ENCODE measurements around the gene CTSA.

CTSA gene

DNA sequence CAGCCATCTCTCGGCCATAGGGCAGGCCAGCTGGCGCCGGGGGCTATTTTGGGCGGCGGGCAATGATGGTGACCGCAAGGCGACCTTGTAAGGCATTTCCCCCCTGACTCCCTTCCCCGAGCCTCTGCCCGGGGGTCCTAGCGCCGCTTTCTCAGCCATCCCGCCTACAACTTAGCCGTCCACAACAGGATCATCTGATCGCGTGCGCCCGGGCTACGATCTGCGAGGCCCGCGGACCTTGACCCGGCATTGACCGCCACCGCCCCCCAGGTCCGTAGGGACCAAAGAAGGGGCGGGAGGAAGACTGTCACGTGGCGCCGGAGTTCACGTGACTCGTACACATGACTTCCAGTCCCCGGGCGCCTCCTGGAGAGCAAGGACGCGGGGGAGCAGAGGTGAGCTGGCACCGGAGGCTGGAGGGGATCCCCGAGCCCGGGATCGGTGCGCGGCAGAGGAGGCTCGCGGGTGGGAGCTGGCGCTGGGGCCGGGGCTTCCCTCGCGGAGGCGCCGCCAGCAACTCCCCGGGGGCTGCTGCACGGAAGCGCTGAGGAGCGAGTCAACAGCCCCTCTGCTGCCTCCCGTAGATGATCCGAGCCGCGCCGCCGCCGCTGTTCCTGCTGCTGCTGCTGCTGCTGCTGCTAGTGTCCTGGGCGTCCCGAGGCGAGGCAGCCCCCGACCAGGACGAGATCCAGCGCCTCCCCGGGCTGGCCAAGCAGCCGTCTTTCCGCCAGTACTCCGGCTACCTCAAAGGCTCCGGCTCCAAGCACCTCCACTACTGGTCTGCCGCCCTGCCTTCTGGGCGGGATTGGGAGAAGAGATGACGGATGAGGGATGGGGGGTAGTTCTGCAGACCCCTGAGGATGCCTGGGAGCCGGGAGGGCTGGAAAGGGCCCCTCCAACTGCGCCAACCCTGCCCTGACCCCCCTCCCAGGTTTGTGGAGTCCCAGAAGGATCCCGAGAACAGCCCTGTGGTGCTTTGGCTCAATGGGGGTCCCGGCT, at the start of gene CTSA, which contains the start of gene NEURL2:
Gene CTSA, plus strand, starts transcription at position 351 of the 999 bp plus-strand sequence. Its CDS starts 234 bp downstream, at position 585.
Gene NEURL2, minus strand, starts transcription at position 224 of the 999 bp plus-strand sequence. Its CDS starts 217 bp downstream, at position 7.
- peak; percentile 72 for DNase-seq

DNA sequence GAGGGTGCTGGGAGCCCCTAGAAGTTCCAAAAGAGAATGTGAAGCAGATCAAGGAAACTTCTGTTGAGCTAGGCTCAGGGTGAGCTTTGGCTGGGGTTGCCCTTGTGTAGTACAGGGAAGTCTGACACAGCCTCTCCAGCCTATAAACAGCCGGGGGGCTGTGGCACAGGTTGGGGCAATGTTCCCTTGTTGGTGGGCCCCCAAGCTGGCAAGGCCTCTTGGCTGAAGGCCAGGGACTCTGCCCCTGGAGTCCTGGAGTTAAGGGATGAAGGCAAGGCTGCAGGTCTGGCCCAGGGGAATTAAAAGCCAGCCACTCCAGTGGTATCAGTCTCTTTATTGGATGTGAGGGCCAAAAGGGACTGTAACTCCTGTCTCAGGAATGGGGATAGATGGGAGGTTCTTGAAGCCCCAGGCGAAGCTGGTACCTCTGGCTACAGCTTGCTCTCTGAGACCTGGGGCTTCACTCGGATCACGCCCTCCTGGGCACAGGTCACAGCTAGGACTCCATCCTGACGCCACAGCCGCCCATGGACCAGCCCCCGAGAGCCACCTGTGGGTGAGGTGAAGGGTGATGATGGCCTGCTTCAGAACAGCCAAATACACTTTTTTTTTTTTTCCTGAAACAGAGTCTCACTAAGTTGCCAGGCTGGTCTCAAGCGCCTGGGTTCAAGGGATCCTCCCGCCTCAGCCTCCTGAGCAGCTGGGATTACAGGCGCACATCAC, 49.6 kb upstream of the CTSA start:
- DNase-seq = no peak

DNA sequence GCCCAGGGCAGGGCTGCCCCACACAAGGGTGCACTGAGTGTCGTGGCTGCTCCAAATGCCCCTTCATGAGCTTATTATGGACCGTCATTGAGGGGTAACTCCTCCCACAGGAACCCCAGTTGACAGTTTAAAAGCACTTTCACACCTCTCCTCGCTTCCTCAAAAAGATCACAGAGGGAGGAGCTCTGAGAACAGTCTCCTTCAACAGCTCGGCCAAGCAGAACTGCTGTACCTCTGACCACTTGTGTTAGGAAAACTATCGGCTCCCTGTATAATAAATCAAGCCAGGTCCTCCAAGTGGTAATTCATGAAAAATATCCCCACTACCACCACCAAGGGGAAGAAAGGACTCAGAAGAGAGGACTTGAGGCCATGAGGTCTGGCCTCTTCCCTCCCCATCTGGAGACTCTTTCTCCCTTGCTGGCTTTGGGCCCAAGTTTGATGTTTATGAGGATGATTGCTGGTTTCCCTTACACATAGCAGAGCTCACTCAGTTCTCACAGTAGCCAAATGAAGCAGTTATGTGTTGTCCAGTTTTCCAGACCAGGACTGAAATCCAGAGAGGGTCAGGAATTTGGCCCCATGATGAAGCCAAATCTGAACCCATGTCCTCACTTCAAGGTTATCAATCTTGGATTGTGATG, 48.8 kb upstream of the CTSA start:
- DNase-seq = no peak

DNA sequence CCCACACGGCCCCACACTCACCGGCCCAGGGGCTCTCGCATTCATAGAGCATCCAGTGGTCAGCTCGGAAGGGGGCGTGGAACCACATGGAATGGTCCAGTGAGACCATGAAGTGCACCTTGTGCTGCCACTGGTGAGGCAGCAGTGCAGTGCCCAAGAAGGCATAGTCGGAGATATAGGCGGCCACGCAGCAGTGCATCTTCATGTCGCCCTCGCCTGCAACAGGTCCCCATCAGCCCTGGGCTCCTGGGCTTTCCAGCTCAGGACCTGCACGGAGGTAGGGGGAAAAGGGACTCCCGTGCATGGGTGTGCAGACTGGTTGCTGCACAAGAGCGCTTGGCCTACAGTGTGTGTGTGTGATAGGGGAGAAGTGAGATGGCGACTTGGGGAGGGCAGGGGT, 47.6 kb upstream of the CTSA start:
- no peak for DNase-seq

DNA sequence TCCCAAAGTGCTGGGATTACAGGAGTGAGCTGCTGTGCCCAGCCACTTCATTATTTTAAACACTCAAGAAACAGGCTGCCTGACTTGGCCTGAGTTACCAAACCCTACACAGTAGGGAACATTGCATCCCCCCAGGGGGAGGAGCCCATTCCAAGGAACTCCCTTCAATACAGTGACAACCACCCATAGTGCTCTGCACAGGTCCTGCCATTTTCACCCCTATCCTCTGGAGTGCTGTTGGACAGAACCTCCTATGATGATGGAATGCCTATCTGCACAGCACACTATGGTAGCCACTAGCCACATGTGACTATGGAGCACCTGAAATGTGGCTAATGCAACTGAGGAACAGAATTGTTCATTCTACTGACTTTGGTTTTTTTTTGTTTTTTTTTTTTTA, 45.7 kb upstream of the CTSA start:
- DNase-seq = no peak

DNA sequence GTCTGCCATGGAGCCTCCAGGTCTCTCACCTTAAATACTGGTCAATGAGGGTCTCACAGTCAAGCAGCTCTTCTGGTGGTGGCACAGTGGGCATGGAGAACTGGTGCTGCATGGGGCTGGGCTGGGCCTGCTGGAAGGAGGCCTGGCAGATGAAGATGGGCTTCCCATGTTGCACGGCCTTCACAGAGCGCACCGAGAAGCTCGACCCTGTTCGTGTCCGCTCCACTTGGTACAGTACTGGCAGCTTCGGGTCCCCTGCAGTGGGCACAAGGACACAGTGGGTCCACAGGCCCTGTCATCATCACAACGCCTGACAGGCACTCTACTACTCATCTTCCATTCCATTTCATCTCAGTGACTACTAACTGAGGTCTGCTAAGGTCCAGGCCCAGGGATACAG, 42.7 kb upstream of the CTSA start:
- DNase-seq = no peak

DNA sequence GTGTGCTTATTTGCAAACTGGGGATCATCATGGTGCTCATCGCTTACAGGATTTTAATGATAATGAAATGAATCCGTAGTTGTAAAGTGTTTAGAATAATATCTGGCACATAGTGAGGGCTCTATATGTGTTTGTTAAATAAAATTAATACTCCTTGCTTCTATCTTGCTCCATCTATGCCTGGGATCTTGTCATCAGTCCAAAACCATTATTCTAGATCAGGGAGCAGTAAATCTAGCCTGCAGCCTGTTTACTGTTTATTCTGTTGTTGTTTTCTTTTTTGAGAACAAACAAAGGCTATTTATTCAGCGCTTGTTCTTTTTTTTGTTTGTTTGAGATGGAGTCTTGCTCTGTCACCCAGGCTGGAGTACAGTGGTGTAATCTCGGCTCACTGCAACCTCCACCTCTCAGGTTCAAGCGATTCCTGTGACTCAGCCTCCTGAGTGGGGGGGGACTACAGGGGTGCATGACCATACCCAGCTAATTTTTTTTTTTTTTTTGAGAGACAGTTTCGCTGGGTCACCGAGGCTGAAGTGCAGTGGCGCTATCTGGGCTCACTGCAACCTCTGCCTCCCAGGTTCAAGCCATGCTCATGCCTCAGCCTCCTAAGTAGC, 42.1 kb upstream of the CTSA start:
- no peak for DNase-seq

DNA sequence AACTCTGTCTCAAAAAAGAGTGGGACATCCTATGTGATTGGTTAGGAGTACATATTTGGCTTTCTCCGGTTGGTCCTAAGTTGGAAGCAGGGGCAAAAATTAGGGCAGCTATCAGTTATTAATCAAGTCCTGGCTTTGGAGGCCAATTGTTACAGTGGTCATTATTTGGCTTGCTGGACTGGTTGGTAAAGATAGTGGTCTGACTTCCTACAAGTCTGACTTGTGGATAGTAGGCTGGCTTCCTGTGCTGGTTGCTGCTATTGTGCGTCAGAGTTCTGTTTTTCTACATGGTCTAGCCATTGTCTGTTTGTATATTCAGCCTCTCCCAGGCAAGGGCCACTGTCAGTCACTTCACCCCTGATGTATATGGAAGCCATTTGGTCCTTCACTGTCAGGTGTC, 40.9 kb upstream of the CTSA start:
- no peak for DNase-seq

DNA sequence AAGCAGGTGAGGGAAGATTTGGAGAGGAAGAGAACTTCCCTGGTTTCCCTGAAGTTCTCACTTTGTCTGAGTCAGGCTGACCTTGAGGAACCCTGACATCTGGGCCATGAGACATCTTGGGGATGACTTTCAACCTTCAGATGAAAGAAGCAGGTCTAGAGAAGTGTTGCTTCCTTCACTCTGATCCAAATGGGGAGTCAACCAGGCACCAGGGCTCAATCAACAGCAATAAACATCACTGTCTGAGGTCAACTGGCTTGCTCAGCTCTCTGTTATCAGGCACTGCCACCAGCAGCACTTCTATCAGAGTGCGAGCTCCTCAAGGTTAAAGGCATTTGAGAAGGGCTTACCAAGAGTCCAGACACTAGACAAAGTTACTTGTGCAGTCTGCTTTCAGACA, 40.2 kb upstream of the CTSA start:
- DNase-seq = no peak

DNA sequence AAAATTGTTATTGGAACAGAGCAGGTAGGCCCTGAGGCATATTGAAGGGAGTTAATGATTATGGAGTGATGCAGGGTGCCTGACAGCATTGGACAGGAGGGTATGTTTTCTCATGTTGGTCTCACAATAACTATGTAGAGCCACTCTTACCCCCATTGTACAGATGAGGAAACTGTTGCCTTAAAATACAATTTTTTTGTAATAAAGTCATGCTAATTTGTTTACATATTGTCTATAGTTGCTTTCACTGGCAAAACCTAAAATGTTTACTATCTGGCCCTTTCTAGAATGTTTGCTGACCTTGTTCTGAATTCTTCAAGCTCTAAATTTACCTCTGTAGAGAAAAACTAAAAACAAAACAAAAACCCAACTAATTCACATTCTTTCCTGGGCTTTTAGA, 39.6 kb upstream of the CTSA start:
- no peak for DNase-seq

DNA sequence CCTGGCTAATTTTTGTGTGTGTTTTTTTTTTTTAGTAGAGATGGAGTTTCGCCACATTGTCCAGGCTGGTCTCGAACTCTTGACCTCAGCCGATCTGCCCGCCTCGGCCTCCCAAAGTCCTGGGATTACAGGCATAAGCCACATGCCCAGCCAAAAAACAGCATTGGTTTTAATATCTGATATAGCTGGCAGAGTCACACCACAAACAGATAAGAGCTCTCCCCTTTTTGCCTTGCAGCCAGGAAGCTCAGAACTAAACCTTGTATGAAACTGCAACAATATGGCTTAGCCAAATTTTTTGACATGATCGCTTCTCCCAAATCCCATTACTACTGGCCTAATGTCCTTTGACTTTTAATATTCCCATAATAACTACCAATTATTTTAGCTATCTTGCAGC, 38.8 kb upstream of the CTSA start:
- no peak for DNase-seq

DNA sequence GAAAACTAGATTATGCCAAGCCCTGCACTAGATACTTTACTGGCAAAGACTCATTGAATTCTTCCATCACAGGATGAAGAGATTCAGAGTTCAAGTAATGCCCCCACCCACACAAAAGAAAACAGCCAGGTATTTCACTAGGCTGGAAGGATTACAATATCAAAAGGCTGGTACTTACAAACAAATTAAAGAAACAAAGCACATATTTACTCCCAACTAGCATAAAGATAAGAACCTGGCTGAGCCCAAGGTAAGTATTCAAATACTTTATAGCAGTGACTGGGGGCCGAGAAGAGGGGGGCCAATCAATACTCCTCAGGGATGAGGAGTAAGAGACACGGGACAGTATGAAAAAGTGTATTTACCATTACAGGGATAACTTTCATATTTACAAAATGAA, 37.7 kb upstream of the CTSA start:
- no peak for DNase-seq

DNA sequence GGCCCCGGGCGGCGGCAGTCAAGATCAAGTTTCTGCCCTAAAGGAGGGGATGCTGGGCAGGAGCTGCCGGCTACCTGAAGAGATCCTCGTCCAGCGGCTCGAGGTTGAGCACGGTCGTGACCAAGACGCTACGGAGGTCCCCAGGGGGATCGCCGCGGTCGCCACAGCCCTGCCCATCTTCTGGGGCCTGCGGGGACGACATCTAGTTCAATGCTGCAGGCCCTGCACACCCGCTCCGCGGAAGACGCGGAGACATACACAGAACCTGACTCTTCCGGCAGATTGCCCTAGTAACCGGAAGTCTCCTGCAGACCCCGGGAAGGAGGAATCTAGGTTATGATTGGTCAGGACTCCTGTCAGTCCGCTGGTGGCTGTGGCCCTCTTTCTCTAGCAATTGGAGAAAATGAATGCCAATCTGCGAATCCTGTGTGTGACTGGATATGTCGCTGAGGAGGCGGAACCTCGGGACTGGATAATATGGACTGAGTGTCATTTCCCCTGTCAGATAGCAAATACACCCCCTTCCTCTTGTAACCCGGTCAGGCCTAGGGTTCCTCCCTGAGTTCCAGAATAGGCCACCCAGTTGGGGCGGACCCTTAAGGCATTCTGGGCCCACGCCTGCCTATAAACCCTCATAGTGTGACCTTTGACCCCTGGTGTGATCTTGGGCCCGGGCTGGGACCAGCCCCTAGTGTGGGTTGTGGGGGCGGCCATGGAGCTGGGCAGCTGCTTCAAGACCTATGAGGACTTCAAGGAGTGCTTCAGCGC, 33.8 kb upstream of the CTSA start, which contains the start of the genes ACOT8 and ZSWIM3:
Gene ACOT8, minus strand, starts transcription at position 279 of the 768 bp plus-strand sequence. Its CDS starts 77 bp downstream, at position 202.
Gene ZSWIM3, plus strand, starts transcription at position 501 of the 768 bp plus-strand sequence. Its CDS starts 212 bp downstream, at position 713.
- peak; percentile 99 for DNase-seq

DNA sequence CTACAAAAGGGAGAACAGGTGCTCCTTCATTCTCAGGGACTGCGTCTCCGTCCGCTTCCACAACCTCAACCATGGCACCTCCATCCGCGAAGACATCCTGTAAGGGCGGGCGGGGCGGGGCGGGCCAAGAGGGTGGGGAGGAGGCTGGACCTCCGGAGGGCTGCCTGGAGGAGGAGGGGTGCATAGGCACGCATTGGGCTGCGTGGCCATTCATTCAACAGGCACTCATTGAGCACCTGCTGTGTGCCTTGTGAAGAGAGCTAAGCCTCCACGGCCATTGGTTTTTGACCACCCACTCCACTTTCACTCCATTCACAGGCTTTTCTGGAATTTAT, 33.3 kb upstream of the CTSA start:
- DNase-seq = no peak

DNA sequence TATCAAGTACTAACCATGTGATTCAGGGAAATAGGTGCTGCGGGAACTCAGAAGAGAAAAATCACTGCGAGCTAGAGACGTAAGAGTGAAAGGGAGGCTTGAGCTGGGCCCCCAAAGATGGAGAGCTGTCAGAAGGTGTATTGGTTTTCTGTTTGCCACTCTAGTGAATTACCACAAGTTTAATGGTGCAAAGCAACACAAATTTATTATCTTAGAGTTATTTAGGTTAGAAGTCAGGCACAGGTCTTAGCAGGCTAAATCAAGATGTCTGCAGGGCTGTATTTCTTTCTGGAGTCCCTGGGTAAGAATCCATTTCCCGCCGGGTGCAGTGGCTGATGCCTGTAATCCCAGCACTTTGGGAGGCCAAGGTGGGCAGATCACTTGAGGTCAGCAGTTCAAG, 31.2 kb upstream of the CTSA start:
- DNase-seq = no peak

DNA sequence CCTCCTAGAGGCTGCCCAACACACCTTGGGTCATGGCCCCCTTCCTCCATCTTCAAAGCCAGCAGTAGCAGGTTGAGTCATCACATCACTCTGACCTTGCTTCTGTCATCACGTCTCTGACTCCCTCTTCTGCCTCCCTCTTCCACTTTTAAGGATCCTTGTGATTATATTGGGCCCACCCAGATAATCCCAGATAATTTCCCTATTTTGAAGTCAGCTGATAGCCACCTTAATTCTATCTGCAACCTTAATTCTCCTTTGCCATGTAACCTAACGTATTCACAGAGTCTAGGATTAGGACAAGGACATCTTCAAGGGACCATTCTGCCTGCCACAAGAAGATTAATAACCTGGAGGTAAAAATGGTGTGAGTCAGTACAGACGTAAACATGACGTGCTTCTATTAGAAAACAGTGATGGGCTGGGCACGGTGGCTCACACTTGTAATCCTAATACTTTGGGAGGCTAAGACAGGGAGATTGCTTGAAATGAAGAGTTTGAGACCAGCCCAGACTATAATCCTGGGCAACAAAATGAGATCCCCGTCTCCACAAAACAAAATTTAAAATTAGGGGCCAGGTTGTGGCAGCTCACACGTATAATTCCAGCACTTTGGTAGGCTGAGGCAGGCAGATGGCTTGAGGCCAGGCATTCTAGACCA, 30.4 kb upstream of the CTSA start:
- DNase-seq = no peak

DNA sequence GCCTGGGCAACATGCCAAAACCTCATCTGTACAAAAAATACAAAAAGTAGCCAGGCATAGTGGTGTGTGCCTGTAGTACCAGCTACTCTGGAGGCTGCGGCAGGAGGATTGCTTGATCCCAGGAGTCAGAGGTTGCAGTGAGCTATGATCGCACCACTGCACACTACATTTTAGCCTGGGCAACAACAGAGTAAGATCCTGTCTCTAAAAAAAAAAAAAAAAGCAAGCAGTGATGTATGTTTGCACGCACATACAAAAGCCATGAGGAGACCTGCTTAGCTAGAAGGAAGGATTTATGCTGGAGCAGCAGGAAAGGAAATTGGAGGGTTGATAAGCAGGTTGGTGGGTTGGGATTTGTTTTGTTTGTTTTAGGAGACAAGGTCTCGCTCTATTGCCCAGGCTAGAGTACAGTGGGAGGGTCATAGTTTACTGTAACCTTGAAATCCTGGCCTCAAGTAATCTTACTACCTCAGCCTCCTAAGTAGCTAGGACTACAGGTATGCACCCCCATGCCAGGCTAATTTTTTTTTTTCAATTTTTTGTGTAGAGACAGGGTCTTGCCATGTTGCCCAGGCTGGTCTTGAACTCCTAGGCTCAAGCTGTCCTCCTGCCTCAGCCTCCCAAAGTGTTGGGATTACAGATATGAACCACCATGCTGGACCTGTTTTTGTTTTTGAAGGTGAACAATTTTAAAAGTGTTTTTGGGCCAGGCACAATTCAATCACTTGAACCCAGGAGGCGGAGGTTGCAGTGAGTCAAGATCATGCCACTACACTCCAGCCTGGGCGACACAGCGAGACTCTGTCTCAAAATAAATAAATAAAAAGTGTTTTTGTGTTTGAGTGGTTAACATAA, 29.7 kb upstream of the CTSA start:
- no peak for DNase-seq

DNA sequence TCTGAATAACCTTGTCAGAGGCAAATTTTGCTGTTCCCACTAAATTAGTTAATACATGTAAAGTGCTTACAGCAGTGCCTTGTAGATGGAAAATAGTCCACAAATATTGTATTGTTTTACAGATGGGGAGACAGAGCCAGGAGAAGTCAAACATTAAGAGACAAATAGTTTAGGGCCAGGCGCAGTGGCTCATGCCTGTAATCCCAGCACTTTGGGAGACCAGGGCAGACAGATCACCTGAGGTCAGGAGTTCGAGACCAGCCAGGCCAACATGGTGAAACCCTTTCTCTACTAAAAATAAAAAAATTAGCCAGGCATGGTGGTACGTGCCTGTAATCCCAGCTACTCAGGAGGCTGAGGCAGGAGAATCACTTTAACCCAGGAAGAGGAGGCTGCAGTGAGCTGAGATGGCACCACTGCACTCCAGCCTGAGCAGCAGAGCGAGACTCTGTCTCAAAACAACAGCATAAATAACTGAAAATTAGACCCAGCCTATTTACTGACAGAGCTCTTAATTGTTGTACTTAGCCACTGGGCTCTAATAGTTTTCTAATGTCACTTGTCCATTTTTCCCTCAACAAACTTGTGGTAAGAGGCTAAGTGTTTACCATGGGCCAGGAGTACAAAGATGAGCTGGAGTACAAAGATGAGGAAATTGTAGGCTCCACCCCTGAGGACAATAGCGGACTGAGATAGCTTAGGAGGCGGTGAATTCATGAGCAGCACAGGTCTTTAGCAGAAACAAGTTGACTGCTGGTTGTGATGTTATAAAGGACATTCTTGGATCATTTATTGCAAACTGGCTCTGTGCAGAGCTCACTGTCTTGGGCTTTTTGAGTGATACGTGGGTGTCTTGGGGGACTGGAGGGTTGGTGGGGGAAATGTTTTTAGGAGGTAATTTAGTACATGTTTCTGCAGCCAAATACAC, 27.3 kb upstream of the CTSA start:
- no peak for DNase-seq

DNA sequence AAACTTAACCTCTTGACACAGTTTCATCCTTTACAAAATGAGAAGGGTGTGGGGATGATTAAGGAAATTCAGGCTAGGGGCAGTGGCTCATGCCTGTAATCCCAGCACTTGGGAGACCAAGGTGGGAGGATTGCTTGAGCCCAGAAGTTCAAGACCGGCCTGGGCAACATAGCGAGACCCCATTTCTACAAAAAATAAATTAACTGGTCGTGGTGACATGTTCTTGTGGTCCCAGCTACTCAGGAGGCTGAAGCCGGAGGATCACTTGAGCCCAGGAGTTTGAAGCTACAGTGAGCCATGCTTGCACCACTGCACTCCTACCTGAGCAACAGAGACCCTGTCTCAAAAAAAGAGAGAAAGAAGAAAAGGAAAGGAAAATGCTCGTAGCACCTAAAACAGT, 24.7 kb upstream of the CTSA start:
- no peak for DNase-seq

All from NCI-H526 treated with DMSO at 0.1 percent for 48 hours (cell line).